CD4-positive, alpha-beta T cell (primary cell): Measurements from ENCODE around the gene SHISA9. TPM values are rescaled to one million over a fixed set of nuclear protein-coding genes. Genes with fewer than 3 reads are reported as not detected.

Experiments used
- ATAC-seq: fragments of 200-7000 bp; cut with Tn5 transposase; one replicate; pipeline ENCODE4 v1.10.0; 2022; ENCODE audit warnings: mild to moderate bottlenecking; ENCODE audit not compliant: poor library complexity
- CTCF ChIA-PET: fragments of 350-600 bp; sonication (Branson Sonifier 250); formaldehyde crosslinking; loops from one replicate; lab custom pipeline; 2021; ENCODE audit warnings: antibody characterized with exemption, inconsistent platforms; lab: Charles Lee
- POLR2A ChIA-PET: fragments of 350-600 bp; sonication (Branson Sonifier 250); formaldehyde crosslinking; loops from one replicate; lab custom pipeline; 2021; ENCODE audit warnings: antibody characterized with exemption, inconsistent platforms; lab: Charles Lee
- DNase-seq, 14 experiments: peaks; one replicate each; pipeline ENCODE4 v3.0.0-alpha.2; 2013 to 2020; ENCODE audit warnings: mixed read lengths in 2 of 14
- H3K27ac ChIP-seq, 2 donors: one replicate each; pipeline versions ENCODE4 v1.5.1 to v1.7.0; 2013; ENCODE audit warnings: low read length in 2 of 2, low read depth in 1 of 2, mild to moderate bottlenecking in 1 of 2
- H3K27me3 ChIP-seq, 2 experiments: 1 replicate in 1 of 2; 2 replicates in 1 of 2; pipeline versions ENCODE4 v1.6.1 to v1.7.0; 2013; ENCODE audit warnings: low read length in 2 of 2, control low read depth in 1 of 2, mild to moderate bottlenecking in 1 of 2, moderate library complexity in 1 of 2; ENCODE audit not compliant: insufficient read depth in 2 of 2, control insufficient read depth in 1 of 2
- H3K36me3 ChIP-seq: one replicate; pipeline ENCODE4 v1.6.1; 2013; ENCODE audit warnings: low read length, control low read depth; ENCODE audit not compliant: insufficient read depth
- H3K4me1 ChIP-seq: one replicate; pipeline ENCODE4 v1.6.1; 2013; ENCODE audit warnings: low read length, control low read depth; ENCODE audit not compliant: insufficient read depth
- H3K4me3 ChIP-seq: one replicate; pipeline ENCODE4 v1.5.1; 2013; ENCODE audit warnings: mild to moderate bottlenecking, low read length, moderate library complexity
- H3K9me3 ChIP-seq, 2 experiments: 1 replicate in 1 of 2; 2 replicates in 1 of 2; pipeline versions ENCODE4 v1.6.1 to v1.7.0; 2013; ENCODE audit warnings: low read length in 2 of 2, mild to moderate bottlenecking in 2 of 2, control low read depth in 1 of 2, moderate library complexity in 1 of 2; ENCODE audit not compliant: control insufficient read depth in 1 of 2, insufficient read depth in 1 of 2
- H3K27ac Mint-ChIP-seq: one replicate; pipeline ENCODE4 v1.8.0; 2020; ENCODE audit warnings: mixed read lengths
- H3K27me3 Mint-ChIP-seq: one replicate; pipeline ENCODE4 v1.8.0; 2021; ENCODE audit warnings: mixed read lengths
- H3K36me3 Mint-ChIP-seq: one replicate; pipeline ENCODE4 v1.8.0; 2021; ENCODE audit warnings: low read depth, mixed read lengths
- H3K4me1 Mint-ChIP-seq: one replicate; pipeline ENCODE4 v1.8.0; 2021; ENCODE audit warnings: low read depth, mixed read lengths
- H3K4me3 Mint-ChIP-seq: one replicate; pipeline ENCODE4 v1.8.0; 2020; ENCODE audit warnings: mild to moderate bottlenecking, mixed read lengths
- H3K9me3 Mint-ChIP-seq: one replicate; pipeline ENCODE4 v1.8.0; 2020; ENCODE audit warnings: mixed read lengths
- CTCF ChIP-seq: fragments of 200-600 bp; IDR thresholded peaks from one replicate; pipeline ENCODE4 v1.8.0; 2022; ENCODE audit warnings: antibody characterized with exemption, mild to moderate bottlenecking
- intact Hi-C, 2 experiments: fragments of 100-400 bp; cut with DNase I in 1 of 2; cut with micrococcal nuclease in 1 of 2; formaldehyde crosslinking; loops; one replicate each; pipeline versions ENCODE4 v1.15.1 to v1.9.0; 2023 to 2025; cut with DNase I, micrococcal nuclease
- total RNA-seq, 174 experiments: library from RNA in 2 of 174; stranded (reverse) in 2 of 174; gene quantifications; one replicate each; pipeline ENCODE4 v1.2.3 and lab custom pipeline; 2021 to 2026

The SHISA9 gene
- total RNA-seq, 2 experiments from 2014 or later, result not detected

- Mint-ChIP-seq H3K27me3 (peaks cover 10% of the 10 kb centered on the region), H3K36me3 (no peaks in the 10 kb centered on the region), H3K9me3 (peaks cover 4% of the 10 kb centered on the region), H3K4me3 (no peak overlapping the region), H3K4me1 (no peaks in the 10 kb centered on the region), H3K27ac (no peak overlapping the region)
- intact Hi-C loops, result no loop called here
- ATAC-seq, result no peak
- CTCF ChIA-PET, result no interaction called here
- Histone ChIP-seq H3K27ac (no peak overlapping the region), H3K9me3 (no peaks in the 10 kb centered on the region), H3K27me3 (no peaks in the 10 kb centered on the region), H3K36me3 (no peaks in the 10 kb centered on the region), H3K4me1 (no peaks in the 10 kb centered on the region), H3K4me3 (no peak overlapping the region)
- no peak for DNase-seq
- POLR2A ChIA-PET, result no interaction called here
- TF ChIP-seq CTCF, result no peak
Observed at GRCh38 chr16:13269905-13270528, 368.6 kb downstream of the SHISA9 start.

GRCh38 chr16:13270602-13271001, 369.2 kb downstream of the SHISA9 start:
- Mint-ChIP-seq H3K4me1 (no peaks in the 10 kb centered on the region), H3K36me3 (no peaks in the 10 kb centered on the region), H3K27ac (no peak overlapping the region), H3K4me3 (no peak overlapping the region), H3K27me3 (peaks cover 7% of the 10 kb centered on the region), H3K9me3 (peaks cover 4% of the 10 kb centered on the region)
- intact Hi-C loops, result no loop called here
- TF ChIP-seq CTCF, result no peak
- ATAC-seq (no peak), DNase-seq (no peak)
- no peak overlapping the region for H3K27ac ChIP-seq
- ChIA-PET CTCF (no interaction called here), POLR2A (no interaction called here)
- H3K9me3 ChIP-seq, result no peaks in the 10 kb centered on the region
- H3K4me3 ChIP-seq, result no peak overlapping the region
- no peaks in the 10 kb centered on the region for H3K4me1 ChIP-seq
- no peaks in the 10 kb centered on the region for H3K27me3 ChIP-seq
- no peaks in the 10 kb centered on the region for H3K36me3 ChIP-seq

- ATAC-seq (no peak), DNase-seq (no peak)
- Mint-ChIP-seq H3K4me1 (no peaks in the 10 kb centered on the region), H3K27ac (no peak overlapping the region), H3K27me3 (peaks cover 14% of the 10 kb centered on the region), H3K4me3 (no peak overlapping the region), H3K9me3 (peaks cover 10% of the 10 kb centered on the region), H3K36me3 (no peaks in the 10 kb centered on the region)
- H3K36me3 ChIP-seq, result no peaks in the 10 kb centered on the region
- no peak overlapping the region for H3K4me3 ChIP-seq
- ChIA-PET CTCF (no interaction called here), POLR2A (no interaction called here)
- no peak overlapping the region for H3K27ac ChIP-seq
- intact Hi-C loops, result no loop called here
- no peaks in the 10 kb centered on the region for H3K9me3 ChIP-seq
- no peaks in the 10 kb centered on the region for H3K27me3 ChIP-seq
- no peaks in the 10 kb centered on the region for H3K4me1 ChIP-seq
- TF ChIP-seq CTCF, result no peak
Observed at GRCh38 chr16:13289515-13289914, 388.1 kb downstream of the SHISA9 start.

Other genes with a start within 250 kb of the SHISA9 start
- 1 to 10 TPM; 1.4 to 2.3 TPM for gene CPPED1, start 97.7 kb upstream of the SHISA9 start, total RNA-seq